Raji (cell line): ENCODE results near the gene C6orf89.

Experiments
- POLR2A ChIP-seq: IDR thresholded peaks from 2 replicates; pipeline ENCODE4 v1.6.1; 2011; ENCODE audit warnings: low read depth, low read length, control low read depth; ENCODE audit not compliant: insufficient read depth

The C6orf89 gene

GRCh38 chr6:36890112-36890663 lies 4.4 kb downstream of the C6orf89 start:
- TF ChIP-seq POLR2A = no peak

GRCh38 chr6:36893976-36894932 lies 8.5 kb downstream of the C6orf89 start:
- TF ChIP-seq POLR2A = no peak

GRCh38 chr6:36897609-36898008 lies 11.9 kb downstream of the C6orf89 start:
- TF ChIP-seq POLR2A = no peak

GRCh38 chr6:36904114-36904513 lies 18.4 kb downstream of the C6orf89 start:
- TF ChIP-seq POLR2A = no peak

- no peak for TF ChIP-seq POLR2A
Measured at GRCh38 chr6:36904851-36905393, 19.2 kb downstream of the C6orf89 start.

- no peak for TF ChIP-seq POLR2A
Measured at GRCh38 chr6:36906539-36907325, 21.0 kb downstream of the C6orf89 start.

GRCh38 chr6:36907781-36908180 lies 22.0 kb downstream of the C6orf89 start:
- no peak for TF ChIP-seq POLR2A

GRCh38 chr6:36908747-36909146 lies 23.0 kb downstream of the C6orf89 start:
- TF ChIP-seq POLR2A = no peak

- no peak for TF ChIP-seq POLR2A
Measured at GRCh38 chr6:36912030-36912454, 26.3 kb downstream of the C6orf89 start.

GRCh38 chr6:36912586-36912985 lies 26.8 kb downstream of the C6orf89 start:
- no peak for TF ChIP-seq POLR2A

GRCh38 chr6:36913082-36913481 lies 27.3 kb downstream of the C6orf89 start:
- no peak for TF ChIP-seq POLR2A

GRCh38 chr6:36914227-36914794 lies 28.6 kb downstream of the C6orf89 start:
- no peak for TF ChIP-seq POLR2A

GRCh38 chr6:36915599-36915998 lies 29.8 kb downstream of the C6orf89 start:
- TF ChIP-seq POLR2A = no peak

- TF ChIP-seq POLR2A = no peak
Measured at GRCh38 chr6:36916126-36916525, 30.4 kb downstream of the C6orf89 start.
